HG03520 (cell line): Measurements from ENCODE around the gene SEL1L3.

Source experiments
- ATAC-seq: cut with Tn5 transposase; IDR thresholded peaks from one replicate; pipeline ENCODE4 v1.9.1; 2021; ENCODE audit warnings: mild to moderate bottlenecking, moderate library complexity; ENCODE audit not compliant: unreplicated experiment

SEL1L3 gene

DNA sequence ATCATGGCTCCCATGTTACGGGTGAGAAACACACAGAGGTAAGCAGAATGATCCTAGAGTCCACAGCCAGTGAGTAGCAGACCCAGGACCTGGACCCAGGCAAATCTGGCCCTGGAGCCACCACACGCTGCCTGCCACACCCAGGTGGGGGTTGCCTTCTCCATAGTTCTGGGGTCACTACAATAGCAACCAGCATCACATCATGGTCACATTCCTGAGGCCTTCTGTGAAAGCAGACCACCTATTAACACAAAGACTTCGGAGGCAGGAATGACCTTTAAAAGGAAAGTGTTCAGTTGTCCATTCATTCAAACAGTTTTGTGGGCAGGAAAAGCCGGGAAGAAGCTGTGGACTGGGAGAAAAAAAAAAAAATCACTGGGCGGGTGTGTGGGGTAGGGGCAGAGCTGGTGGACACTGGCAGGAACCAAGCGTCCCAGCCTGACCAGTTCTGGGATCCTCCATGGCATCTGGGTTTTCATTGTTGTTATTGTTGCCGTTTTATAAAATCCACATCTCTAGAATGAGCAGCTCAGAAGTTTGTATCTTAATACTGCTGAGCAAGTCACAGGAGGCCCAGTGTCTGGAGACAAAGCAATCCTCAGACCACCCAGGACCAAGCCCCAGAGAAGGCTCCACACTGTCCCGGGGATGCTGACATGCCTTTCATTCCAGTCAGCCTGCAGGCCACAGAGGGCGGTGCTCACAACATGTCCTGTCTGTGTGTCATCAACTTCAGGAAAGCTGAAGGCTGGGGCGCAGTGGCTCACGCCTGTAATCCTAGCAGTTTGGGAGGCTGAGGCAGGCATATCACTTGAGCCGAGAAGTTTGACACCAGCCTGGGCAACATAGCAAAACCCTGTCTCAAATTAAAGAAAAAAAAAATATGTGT, 67.0 kb downstream of the SEL1L3 start:
- no peak for ATAC-seq

DNA sequence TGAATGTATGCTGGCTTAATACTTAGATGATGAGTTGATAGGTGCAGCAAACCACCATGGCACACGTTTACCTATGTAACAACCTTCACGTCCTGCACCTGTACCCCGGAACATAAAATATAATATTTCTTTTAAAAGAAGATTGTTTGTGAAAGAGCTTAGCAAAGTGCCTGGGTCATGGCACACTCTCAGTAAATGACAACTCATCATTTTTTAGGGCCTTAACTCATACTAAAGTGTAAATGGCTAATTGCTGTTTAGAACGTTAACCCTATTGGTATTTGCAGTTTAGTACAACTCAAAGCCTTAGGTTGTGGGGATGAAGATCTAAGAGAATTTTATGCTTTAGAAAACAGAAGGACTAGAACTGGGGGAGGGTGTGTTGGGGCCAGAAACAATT, 67.7 kb downstream of the SEL1L3 start:
- ATAC-seq: no peak

DNA sequence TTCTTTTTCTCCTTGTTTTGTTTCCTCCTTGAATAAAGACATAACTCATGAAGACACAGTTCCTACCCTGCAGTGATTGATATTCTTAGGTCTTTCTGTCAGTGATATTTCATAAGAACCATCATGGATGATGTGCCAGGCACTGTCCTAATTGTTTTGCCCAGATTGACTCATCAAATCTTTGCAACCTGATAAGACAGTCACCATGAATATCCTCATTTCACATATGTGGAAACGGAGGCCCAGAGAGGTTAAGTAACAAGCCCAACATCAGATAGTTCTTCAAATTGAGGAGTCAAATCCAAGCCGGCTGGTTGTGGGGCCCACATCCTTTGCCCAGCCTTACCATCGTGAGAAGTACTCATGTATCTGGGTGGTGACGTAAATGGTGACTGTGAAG, 69.9 kb downstream of the SEL1L3 start:
- no peak for ATAC-seq

- ATAC-seq: no peak
These were observed 70.5 kb downstream of the SEL1L3 start for GRCh38 chr4:25792200-25792791.

DNA sequence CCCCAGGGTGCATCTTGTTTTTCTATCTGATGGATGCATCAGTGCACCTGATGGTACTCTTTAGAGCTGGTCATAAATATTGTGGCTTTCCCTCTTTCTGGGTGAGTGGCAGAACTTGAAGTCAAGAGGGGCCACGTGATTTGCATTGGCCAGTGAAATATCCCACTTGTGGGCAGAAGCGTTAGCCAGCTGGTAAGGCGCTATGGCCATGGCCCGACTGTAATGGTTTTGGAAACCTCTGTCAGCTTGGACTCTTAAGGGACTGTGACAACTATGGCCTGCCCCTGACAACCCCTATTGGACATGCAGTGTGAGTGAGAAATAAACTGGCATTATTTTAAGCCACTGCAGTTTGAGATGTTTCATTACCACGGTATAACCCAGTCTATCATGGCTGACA, 72.8 kb downstream of the SEL1L3 start:
- ATAC-seq: no peak

GRCh38 chr4:25788703-25789238, 74.0 kb downstream of the SEL1L3 start:
- no peak for ATAC-seq

- ATAC-seq: no peak
These were observed 76.2 kb downstream of the SEL1L3 start for GRCh38 chr4:25786497-25787065.

GRCh38 chr4:25783943-25784342, 78.8 kb downstream of the SEL1L3 start:
- no peak for ATAC-seq

DNA sequence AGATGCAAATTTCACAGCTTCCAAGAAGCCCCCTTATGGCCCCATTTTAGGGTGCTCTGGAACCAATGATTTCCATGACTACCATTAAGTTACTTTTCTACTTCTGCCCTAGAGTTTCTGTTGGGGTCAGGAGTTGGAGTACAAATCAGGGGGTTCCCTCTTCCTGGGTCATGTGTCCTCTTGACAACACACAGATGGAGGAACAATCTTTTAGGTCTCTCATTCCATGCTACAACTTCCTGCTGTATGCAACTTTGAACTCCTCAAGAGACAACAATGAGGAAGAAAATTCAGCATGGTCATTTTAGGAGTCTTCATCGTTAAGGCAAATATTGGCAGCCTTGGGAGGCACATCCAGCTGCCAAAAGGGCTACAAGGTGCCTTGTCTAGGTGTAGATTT, 79.7 kb downstream of the SEL1L3 start:
- ATAC-seq: no peak

DNA sequence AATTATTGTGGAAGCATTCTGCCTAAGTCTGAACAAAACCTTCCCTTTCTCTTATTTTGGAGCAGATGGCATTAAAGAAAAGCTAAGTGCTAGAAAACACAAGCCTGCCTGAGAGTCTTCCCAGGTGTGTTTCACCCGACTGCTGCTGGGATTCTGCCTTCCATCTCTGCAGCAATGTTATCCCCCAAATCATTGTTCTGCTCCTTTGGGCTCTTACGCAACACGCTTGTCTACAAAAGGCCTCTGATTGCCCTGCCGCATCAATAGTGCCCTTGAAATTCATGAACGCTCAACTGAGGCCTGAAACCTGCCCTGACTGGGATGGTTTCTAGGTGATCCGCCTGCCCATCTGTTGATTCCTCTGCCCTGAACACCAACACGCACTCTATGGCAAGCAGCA, 80.3 kb downstream of the SEL1L3 start:
- ATAC-seq: no peak

DNA sequence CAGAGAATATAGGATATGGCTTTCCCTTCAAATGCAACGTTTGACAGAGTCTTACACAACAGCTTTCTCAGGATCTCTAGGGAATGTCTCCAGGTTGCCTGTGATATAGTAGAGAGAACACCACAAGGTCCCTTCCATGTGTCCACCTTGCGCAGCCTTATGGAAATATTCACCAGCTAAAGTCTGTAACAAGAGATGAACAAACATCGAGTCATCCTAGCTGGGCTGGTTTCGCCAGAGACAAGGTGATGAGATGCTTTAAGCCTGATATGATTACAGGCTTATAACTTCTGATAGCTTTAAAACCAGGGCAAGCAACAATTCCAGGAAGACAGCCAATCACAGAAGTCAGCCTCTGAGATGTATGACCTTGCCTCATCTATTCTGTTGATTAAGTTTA, 83.8 kb downstream of the SEL1L3 start:
- no peak for ATAC-seq

DNA sequence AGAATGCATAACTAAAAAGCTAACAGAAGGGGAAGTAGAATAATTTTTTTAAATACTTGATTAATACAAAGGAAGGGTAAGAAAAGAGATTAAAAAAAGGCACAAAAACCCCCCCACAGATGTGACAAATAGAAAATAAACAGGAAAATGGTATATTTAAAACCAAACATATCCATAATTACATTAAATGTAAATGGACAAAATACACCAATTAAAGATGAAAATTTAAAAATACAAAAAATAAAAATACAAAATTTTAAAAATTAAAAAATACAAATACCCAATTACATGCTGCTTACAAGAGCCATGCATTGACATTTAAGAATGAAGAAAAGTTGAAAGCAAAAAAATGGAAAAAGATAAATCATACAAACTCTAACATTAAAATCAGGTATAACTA, 86.0 kb downstream of the SEL1L3 start:
- no peak for ATAC-seq

DNA sequence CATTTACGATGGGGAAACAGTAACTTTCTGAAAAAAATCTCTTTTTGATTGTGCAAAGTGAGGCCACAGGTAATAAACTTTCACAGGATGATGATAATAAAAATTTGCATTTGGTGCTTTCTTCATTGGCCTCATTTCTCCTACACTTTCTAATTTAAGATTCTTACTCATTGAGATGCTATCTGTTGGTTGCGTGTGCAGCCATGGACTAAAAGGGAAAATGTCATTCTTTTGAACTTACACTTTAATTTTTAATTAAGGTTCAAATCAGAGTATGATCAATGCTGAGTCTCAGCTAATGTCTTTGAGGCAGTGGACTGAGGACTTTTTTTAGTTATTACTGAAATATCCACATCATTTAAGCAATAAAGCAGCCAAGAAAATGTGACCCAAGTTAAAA, 87.6 kb downstream of the SEL1L3 start:
- no peak for ATAC-seq

DNA sequence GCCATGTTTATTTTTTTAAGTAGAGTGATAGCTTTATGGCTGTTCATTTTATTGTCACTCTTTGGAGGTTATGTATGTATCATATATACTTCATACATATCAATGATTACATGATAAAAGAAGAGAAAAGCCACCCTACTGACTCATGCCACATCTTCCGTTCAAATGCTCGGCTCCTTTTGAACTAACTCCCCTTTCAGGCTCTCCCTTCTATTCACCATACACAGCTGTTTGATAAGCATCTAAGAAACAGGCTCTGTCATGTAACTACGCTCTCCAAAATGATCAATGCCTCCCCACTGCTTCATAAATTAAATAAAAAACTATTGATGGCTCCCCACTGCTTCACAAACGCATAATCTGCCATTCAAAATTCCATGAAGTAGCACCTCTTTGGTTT, 89.4 kb downstream of the SEL1L3 start:
- no peak for ATAC-seq

- no peak for ATAC-seq
These were observed 91.1 kb downstream of the SEL1L3 start for GRCh38 chr4:25771672-25772071.

GRCh38 chr4:25770847-25771246, 91.9 kb downstream of the SEL1L3 start:
- no peak for ATAC-seq

DNA sequence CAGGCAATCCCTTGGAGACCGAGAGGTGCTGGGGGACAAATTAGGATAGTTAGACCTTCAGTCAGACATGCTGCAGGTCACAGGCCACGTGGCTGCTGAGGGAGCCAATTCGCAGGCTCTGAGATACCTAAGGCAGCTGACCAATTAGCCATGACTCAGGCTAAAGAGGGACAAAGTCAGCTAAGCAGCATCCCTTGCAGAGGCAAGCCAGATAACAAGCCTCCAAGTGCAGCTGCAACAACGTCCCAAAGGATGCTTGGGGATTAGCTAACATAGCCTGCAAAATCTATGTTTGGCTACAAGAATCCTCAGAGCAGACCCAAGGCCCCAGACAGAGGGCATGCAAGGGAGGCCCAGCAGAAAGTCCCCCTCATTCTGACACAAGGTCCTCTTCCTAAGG, 93.5 kb downstream of the SEL1L3 start:
- ATAC-seq: no peak

- ATAC-seq: no peak
These were observed 94.7 kb downstream of the SEL1L3 start for GRCh38 chr4:25767877-25768725.

DNA sequence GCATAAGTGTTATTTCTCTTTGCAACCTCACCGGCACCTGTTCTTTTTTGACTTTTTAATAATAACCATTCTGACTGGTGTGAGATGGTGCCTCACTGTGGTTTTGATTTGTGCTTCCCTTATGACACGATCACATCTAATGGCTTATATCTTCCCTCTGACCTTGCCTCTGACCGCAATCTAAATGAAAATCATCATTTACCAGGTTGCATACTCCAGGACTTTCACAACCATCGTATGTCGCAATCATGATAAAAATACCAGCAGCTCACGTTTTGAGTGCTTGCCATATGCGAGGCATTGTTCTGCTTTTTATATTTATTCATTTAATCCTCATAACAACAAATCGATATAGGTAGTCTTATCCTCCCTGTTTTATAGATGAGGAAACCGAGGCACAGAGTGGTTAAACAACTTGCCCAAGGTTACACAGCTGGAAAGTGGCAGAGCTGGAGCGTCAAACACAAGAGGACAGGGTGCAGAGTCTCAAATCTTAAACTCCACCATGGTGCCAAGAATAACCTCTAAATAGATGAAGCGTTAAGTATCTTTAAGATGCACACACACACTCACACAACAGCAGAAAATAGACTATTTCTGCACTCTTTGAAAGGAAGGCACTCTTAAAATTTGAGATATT, 102.2 kb downstream of the SEL1L3 start:
- no peak for ATAC-seq

DNA sequence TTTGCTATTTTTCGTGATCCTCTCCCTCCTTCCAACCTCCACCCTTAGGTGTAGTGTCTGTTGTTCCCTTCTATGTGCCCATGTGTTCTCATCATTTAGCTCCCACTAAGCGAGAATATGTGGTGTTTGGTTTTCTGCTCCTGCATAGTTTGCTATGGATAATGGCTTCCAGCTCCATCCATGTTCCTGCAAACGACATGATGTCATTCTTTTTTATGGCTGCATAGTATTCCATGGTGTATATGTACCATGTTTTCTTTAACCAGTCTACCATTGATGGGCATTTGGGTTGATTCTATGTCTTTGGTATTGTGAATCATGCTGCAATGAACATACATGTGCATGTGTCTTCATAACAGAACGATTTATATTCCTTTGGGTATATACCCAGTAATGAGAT, 102.7 kb downstream of the SEL1L3 start:
- no peak for ATAC-seq

DNA sequence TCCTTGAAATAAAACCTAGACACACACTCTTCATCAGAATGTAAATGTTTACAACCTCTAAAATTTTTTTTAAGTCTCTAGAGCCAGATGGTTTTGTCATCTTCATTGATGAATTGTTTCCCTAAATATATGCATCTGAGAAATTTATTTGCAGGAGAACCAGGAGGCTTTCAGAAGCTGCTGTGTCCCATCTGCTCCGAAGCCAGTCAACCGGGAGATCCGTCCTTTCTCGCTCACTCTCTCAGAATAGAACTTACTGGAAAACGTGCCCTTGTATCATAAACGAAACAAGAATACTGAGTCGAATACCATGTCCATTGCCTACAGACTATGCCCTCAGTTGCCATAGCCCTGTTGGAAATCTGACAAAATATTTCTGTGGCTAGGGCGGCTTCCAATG, 103.7 kb downstream of the SEL1L3 start:
- no peak for ATAC-seq
